ENCODE results near the gene ZFPL1.

The ZFPL1 gene

GRCh38 chr11:65095974-65096806 is 12.2 kb downstream of the ZFPL1 start, which contains the start of gene VPS51:
VPS51 (plus strand) TSS chr11:65096214; CDS start chr11:65096251, 37 bp downstream.
- DNase-seq = peak; percentile 77

- DNase-seq = no peak
Measured at GRCh38 chr11:65096926-65097325, 12.9 kb downstream of the ZFPL1 start.

- DNase-seq = no peak
Measured at GRCh38 chr11:65100674-65101350, 16.8 kb downstream of the ZFPL1 start.

GRCh38 chr11:65102142-65103095 is 18.4 kb downstream of the ZFPL1 start:
- DNase-seq = no peak

GRCh38 chr11:65103476-65103875 is 19.5 kb downstream of the ZFPL1 start:
- no peak for DNase-seq

GRCh38 chr11:65104628-65105027 is 20.6 kb downstream of the ZFPL1 start:
- DNase-seq = no peak

- DNase-seq = no peak
Measured at GRCh38 chr11:65107078-65107477, 23.1 kb downstream of the ZFPL1 start.

GRCh38 chr11:65107751-65108468 is 23.9 kb downstream of the ZFPL1 start:
- DNase-seq = no peak

GRCh38 chr11:65108469-65109123 is 24.6 kb downstream of the ZFPL1 start:
- no peak for DNase-seq

GRCh38 chr11:65109231-65110198 is 25.5 kb downstream of the ZFPL1 start:
- DNase-seq = no peak

- peak; percentile 91 for DNase-seq
Measured at GRCh38 chr11:65110354-65110861, 26.4 kb downstream of the ZFPL1 start.

- DNase-seq = no peak
Measured at GRCh38 chr11:65111159-65111743, 27.2 kb downstream of the ZFPL1 start.

- peak; percentile 88 for DNase-seq
Measured at GRCh38 chr11:65111744-65112545, 27.9 kb downstream of the ZFPL1 start, which contains the start of gene TM7SF2. TM7SF2 (plus strand) TSS chr11:65111872; CDS start chr11:65112016, 144 bp downstream.

GRCh38 chr11:65112546-65113360 is 28.7 kb downstream of the ZFPL1 start:
- peak; percentile 58 for DNase-seq

- no peak for DNase-seq
Measured at GRCh38 chr11:65113361-65113756, 29.3 kb downstream of the ZFPL1 start.

- no peak for DNase-seq
Measured at GRCh38 chr11:65113839-65114238, 29.8 kb downstream of the ZFPL1 start.

- no peak for DNase-seq
Measured at GRCh38 chr11:65114538-65115171, 30.6 kb downstream of the ZFPL1 start.

Data from activated CD4-positive, alpha-beta T cell treated with anti-CD3 and anti-CD28 coated beads for 1 hour (primary cell).